Kidney (tissue), 14 donors: ENCODE measurements around the gene KRTAP19-3. TPM values are rescaled to one million over a fixed set of nuclear protein-coding genes. Genes with fewer than 3 reads are reported as not detected.

Experiments
- DNase-seq, 5 donors: peaks; one replicate each; pipeline ENCODE4 v3.0.0-alpha.2; 2013 to 2020
- FAIRE-seq: peaks from 2 replicates; lab custom pipeline; 2012; peaks lifted over from hg19 to GRCh38; lab: Jason Lieb, UNC
- H3K27ac ChIP-seq, 2 donors: one replicate each; pipeline ENCODE4 v1.7.0; 2013; ENCODE audit warnings: low read depth in 2 of 2, low read length in 2 of 2, inconsistent platforms in 1 of 2
- H3K27me3 ChIP-seq: one replicate; pipeline ENCODE4 v1.7.1; 2013; ENCODE audit warnings: low read length, inconsistent platforms; ENCODE audit not compliant: control insufficient read depth, insufficient read depth
- H3K36me3 ChIP-seq, 3 donors: one replicate each; pipeline versions ENCODE4 v1.7.0 to v1.7.1; 2013; ENCODE audit warnings: low read length in 3 of 3, control low read depth in 1 of 3, inconsistent platforms in 1 of 3; ENCODE audit not compliant: insufficient read depth in 3 of 3, control insufficient read depth in 2 of 3
- H3K4me1 ChIP-seq, 3 donors: one replicate each; pipeline versions ENCODE4 v1.7.0 to v1.7.1; 2013; ENCODE audit warnings: low read length in 3 of 3, inconsistent platforms in 1 of 3, low read depth in 1 of 3; ENCODE audit not compliant: control insufficient read depth in 2 of 3, insufficient read depth in 2 of 3
- H3K4me3 ChIP-seq, 3 donors: one replicate each; pipeline versions ENCODE4 v1.7.0 to v1.8.1; 2013; ENCODE audit warnings: low read length in 3 of 3, control low read depth in 1 of 3, inconsistent platforms in 1 of 3
- H3K9ac ChIP-seq, 3 donors: one replicate each; pipeline versions ENCODE4 v1.7.0 to v1.7.1; 2013; ENCODE audit warnings: low read length in 3 of 3, control low read depth in 1 of 3, inconsistent platforms in 1 of 3
- H3K9me3 ChIP-seq, 3 donors: one replicate each; pipeline versions ENCODE4 v1.7.0 to v1.7.1; 2013; ENCODE audit warnings: low read length in 3 of 3, control low read depth in 1 of 3, inconsistent platforms in 1 of 3; ENCODE audit not compliant: control insufficient read depth in 2 of 3, insufficient read depth in 1 of 3
- intact Hi-C: fragments of 100-400 bp; cut with DNase I; formaldehyde crosslinking; loops from one replicate; pipeline ENCODE4 v1.11.1; 2022
- polyA plus RNA-seq: library from polyadenylated mRNA; stranded (reverse); fragments of 350-450 nt; fragmentation: Illumina TruSeq; extraction: RNeasy Lipid Tissue Mini Kit (QIAGEN cat#74804); gene quantifications from one replicate; pipeline ENCODE4 v1.2.3, GENCODE V29; 2014; ENCODE audit warnings: low read depth, low replicate concordance; ENCODE audit not compliant: insufficient read depth
- total RNA-seq: library from RNA; stranded (reverse); fragmentation: NEBNext Ultra II Directional; extraction: Animal tissue kit (Norgen Biotek cat#: 25700); gene quantifications from one replicate; pipeline ENCODE4 v1.2.1, GENCODE V29; 2021
- TF ChIP-seq, protein P1 (sequence below): IDR thresholded peaks from 3 replicates; pipeline ENCODE4 v1.5.1; 2012; ENCODE audit warnings: mild to moderate bottlenecking, moderate library complexity, borderline replicate concordance; ENCODE audit not compliant: insufficient read depth; ENCODE audit errors: extremely low read depth
- donor health status: control.
- donor health status: control.
- donor health status: control.
- donor health status: control.
- donor health status: control.
- donor health status: DM: yes; HTN: yes; CAD: no.
- donor health status: Normal renal cell carcinoma (clear cell type).

KRTAP19-3 gene
- total and polyA plus RNA-seq, 2 donors from 2014 or later: not detected

DNA sequence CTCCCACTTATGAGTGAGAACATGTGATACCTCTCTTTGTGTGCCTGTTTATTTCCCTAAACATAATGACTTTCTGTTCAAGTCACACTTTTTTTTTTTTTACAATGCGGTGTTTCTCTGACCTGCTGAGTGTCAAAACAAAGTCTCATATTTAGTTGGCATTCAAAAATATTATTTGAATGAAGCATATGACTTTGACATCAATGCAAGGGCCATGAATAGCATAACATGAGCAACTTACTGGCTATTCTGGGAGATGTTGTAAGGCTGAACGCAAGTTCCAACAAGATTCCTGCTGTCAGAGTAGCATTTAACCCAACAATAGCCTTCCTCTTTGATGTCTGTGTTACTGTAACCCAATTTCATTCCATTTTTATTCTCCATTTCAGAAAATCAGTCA lies 9.7 kb downstream of the KRTAP19-3 start:
- no peak overlapping the region for H3K27ac ChIP-seq
- H3K27me3 ChIP-seq: no peaks in the 10 kb centered on the region
- no peaks in the 10 kb centered on the region for H3K36me3 ChIP-seq
- TF ChIP-seq, protein P1, sequence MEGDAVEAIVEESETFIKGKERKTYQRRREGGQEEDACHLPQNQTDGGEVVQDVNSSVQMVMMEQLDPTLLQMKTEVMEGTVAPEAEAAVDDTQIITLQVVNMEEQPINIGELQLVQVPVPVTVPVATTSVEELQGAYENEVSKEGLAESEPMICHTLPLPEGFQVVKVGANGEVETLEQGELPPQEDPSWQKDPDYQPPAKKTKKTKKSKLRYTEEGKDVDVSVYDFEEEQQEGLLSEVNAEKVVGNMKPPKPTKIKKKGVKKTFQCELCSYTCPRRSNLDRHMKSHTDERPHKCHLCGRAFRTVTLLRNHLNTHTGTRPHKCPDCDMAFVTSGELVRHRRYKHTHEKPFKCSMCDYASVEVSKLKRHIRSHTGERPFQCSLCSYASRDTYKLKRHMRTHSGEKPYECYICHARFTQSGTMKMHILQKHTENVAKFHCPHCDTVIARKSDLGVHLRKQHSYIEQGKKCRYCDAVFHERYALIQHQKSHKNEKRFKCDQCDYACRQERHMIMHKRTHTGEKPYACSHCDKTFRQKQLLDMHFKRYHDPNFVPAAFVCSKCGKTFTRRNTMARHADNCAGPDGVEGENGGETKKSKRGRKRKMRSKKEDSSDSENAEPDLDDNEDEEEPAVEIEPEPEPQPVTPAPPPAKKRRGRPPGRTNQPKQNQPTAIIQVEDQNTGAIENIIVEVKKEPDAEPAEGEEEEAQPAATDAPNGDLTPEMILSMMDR: no peak
- FAIRE-seq (no peak), DNase-seq (no peak)
- intact Hi-C loops: no loop called here
- no peak overlapping the region for H3K4me3 ChIP-seq
- H3K9ac ChIP-seq: no peak overlapping the region
- H3K4me1 ChIP-seq: no peaks in the 10 kb centered on the region
- no peaks in the 10 kb centered on the region for H3K9me3 ChIP-seq

GRCh38 chr21:30480145-30480544 lies 11.7 kb downstream of the KRTAP19-3 start, which contains the start of gene KRTAP19-1:
Gene KRTAP19-1, minus strand, starts transcription at chr21:30480367. Its CDS starts 50 bp downstream, at chr21:30480317.
- intact Hi-C loops: no loop called here
- FAIRE-seq (no peak), DNase-seq (no peak)
- Histone ChIP-seq H3K4me3 (no peak within 1 kb of the TSS), H3K27ac (no peak within 1 kb of the TSS), H3K9ac (no peak within 1 kb of the TSS), H3K9me3 (no peaks in the 10 kb centered on the region), H3K27me3 (no peaks in the 10 kb centered on the region), H3K4me1 (no peaks in the 10 kb centered on the region), H3K36me3 (no peaks in the 10 kb centered on the region)
- TF ChIP-seq, protein P1: no peak

GRCh38 chr21:30479259-30479658 lies 12.6 kb downstream of the KRTAP19-3 start:
- no peak overlapping the region for H3K9ac ChIP-seq
- H3K27me3 ChIP-seq: no peaks in the 10 kb centered on the region
- no peak for FAIRE-seq
- DNase-seq: no peak
- no peak overlapping the region for H3K4me3 ChIP-seq
- intact Hi-C loops: no loop called here
- no peaks in the 10 kb centered on the region for H3K36me3 ChIP-seq
- no peak overlapping the region for H3K27ac ChIP-seq
- TF ChIP-seq, protein P1: no peak
- H3K9me3 ChIP-seq: no peaks in the 10 kb centered on the region
- H3K4me1 ChIP-seq: no peaks in the 10 kb centered on the region

- H3K4me3 ChIP-seq: no peak overlapping the region
- DNase-seq: no peak
- H3K27ac ChIP-seq: no peak overlapping the region
- H3K36me3 ChIP-seq: no peaks in the 10 kb centered on the region
- H3K4me1 ChIP-seq: no peaks in the 10 kb centered on the region
- H3K27me3 ChIP-seq: no peaks in the 10 kb centered on the region
- TF ChIP-seq, protein P1: no peak
- no peaks in the 10 kb centered on the region for H3K9me3 ChIP-seq
- H3K9ac ChIP-seq: no peak overlapping the region
- intact Hi-C loops: no loop called here
- FAIRE-seq: no peak
Measured at GRCh38 chr21:30478004-30478403, 13.8 kb downstream of the KRTAP19-3 start.
